Inferior parietal cortex (tissue), 1 donor: ENCODE results near the gene CLEC3A.
A peak's percentile ranks its signal among the peaks of the same experiment; 100 is the strongest.
"Not testable (repeated sequence)": the region's sequence is repeated elsewhere in the genome, so short reads cannot be mapped to it uniquely, and the experiment has no call there.

Experiments
- DNase-seq: peaks from one replicate; pipeline ENCODE4 v3.0.0-alpha.2; 2016; ENCODE audit errors: extremely low spot score

Gene CLEC3A

DNA sequence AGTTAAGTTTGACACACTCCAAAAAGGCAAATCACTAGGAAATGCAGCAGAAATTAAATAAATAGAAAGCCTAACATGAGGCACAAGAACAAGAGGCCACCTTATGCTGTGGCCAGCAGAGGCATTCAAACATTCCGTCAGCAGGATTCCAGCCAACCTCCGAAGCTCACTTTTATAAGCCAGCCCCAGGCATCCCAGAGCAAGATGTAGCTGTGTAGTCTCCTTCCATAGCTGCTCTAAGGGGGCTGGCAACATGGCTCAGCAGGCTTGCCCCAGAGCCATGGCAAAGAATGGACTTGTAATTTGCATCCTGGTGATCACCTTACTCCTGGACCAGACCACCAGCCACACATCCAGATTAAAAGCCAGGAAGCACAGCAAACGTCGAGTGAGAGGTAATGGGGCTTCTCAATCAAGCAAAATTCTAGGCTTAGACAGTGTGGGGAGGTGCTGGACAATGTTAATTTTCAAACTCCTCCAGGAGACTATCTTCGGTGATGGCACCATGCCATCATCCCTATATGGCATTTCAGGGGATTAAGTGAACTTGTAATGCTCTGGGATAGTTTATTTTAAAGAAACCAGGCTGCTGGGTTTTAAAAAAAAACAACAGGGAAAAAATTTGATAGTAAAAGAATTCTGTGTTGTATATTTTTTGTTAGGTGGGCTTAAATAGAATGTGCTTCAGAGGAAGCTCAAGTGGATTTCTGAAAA lies at the start of gene CLEC3A:
Gene CLEC3A (plus strand): TSS at position 202 of the 714 bp plus-strand sequence. CDS start 79 bp downstream, at position 281.
- no peak for DNase-seq

DNA sequence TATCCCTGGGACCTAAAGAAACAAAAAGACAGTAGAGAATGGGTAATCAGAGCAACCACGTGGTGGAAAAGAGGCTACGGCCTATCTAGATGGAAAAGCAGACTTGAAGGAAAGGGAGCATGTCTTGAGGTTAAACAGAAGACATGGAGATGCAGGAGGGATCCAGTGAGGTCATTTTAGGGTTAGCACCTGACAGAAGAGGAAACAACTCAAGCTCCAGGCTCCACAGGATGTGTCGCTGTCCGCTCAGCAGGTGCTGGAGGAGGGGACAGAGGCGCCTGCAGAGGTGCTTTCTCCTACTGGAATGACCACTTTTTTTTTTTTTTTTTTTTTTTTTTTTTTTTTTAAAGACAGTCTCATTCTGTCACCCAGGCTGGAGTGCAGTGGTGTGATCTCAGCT lies 47.5 kb upstream of the CLEC3A start:
- DNase-seq: no peak

GRCh38 chr16:77975942-77976341 lies 46.4 kb upstream of the CLEC3A start:
- DNase-seq: no peak

GRCh38 chr16:77977339-77977738 lies 45.0 kb upstream of the CLEC3A start:
- DNase-seq: no peak

GRCh38 chr16:77985111-77985510 lies 37.2 kb upstream of the CLEC3A start:
- DNase-seq: no peak

GRCh38 chr16:77986011-77986740 lies 36.2 kb upstream of the CLEC3A start:
- DNase-seq: peak; percentile 61

GRCh38 chr16:77987810-77988209 lies 34.5 kb upstream of the CLEC3A start:
- no peak for DNase-seq

DNA sequence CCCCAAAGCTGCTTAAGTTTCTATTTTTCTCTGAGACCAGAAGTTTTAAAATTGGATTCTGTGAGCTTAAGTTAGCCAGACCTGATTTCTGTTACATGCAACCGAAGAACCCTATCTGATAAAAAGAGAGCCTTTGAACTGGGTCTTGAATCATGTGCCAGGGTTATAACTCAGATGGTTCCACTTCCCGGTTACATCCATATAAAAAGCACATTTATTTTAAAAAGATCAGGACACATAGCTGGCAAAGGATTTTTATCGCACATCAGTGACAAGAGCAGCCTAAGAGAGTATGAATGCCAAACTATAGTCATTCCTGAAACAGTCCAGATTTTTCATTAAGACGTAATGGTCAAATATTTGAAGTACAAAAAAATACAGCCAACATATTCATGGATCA lies 32.5 kb upstream of the CLEC3A start:
- no peak for DNase-seq

DNA sequence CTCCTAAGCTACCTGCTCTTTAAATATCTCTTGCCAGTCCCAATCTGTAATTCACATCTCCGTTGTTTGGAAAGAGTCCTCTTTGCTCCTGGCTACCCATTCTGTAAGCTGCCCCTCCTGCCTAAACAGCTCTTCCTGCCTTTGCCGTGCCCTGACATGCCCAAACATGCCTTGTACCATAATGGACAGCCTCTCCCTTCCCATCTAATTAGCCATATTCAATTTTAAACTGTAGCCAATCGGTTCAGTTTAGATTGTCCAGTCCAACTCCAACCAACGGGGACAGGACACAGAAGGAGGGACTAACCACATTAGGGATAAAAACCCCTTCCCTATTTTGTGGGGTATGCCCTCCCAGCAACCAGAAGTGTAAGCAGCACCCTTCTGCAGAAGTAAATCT lies 30.6 kb upstream of the CLEC3A start:
- no peak for DNase-seq

DNA sequence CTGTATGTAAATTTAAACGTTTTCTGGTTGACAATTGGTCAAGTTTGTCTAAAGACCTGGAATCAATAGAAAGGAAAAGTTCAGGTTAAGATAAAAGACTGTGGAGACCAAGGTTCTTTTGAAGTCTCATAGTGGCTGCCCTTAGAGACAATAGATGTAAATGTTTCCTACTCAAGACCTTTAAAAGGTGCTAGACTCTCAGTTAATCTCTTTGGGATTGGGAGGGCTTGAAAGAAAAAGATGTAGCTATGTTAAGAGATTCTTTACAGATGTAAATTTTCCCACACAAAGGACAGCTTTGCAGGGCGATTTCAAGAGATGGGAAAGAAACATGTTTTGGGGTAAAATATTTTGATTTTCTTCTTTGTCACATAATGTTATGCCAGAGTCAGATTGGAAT lies 30.0 kb upstream of the CLEC3A start:
- DNase-seq: not testable (repeated sequence)

GRCh38 chr16:77993111-77993985 lies 29.0 kb upstream of the CLEC3A start:
- DNase-seq: peak; percentile 54

DNA sequence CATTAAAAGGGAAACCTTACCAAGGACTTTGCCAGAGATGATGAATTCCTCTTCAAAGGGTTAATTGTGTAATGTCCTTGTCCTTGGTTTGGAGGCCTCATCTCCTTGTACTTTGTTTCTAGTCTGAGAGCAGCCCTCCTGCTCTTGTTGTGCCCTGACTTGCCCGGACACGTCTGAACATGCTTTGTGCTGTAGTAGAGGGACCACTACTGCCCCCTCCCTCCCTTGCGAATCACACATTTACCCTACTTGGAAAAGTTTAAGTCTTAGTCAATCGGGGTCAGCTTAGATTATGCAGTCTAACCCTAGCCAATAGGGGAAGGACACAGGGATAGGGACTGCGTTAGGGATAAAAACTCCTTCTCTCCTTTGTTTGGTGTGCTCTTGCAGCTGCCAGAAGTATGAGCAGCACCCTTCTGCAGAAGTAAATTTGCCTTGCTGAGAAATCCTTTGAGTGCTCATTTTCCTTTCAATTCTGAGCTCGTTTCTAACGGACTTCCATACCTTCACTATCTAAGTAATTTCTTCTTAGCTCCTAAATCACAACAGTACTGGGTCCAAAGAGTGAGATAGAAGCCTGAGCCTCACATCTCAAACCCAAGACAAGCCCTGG lies 26.4 kb upstream of the CLEC3A start:
- DNase-seq: no peak

- no peak for DNase-seq
Observed at GRCh38 chr16:77998350-77999023, 23.9 kb upstream of the CLEC3A start.

DNA sequence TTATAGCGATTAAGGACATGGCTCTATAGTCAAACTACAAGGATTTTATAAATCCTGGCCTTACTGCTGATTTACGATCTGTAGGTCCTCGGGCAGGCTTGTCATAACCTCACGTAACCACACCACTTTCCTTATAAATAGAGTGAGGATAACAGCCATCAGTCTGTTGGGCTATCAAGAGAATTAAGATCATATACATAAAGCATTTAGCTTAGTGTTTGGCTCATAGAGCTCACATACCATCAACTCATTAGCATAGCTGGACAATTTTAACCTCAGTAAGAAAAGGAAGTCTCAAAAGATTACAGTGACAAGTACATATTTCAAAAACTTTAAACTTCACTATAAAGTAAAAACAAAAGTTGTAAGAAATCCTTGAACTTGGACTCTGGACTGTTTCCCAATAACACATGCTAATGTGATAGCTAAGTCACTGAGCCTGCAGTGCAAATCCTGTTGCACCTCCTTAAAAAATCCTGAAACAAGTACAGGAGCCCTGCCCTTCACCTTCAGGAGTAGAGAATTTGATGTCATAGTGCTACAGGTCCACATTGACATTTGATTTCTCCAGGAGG lies 20.8 kb upstream of the CLEC3A start:
- DNase-seq: no peak

DNA sequence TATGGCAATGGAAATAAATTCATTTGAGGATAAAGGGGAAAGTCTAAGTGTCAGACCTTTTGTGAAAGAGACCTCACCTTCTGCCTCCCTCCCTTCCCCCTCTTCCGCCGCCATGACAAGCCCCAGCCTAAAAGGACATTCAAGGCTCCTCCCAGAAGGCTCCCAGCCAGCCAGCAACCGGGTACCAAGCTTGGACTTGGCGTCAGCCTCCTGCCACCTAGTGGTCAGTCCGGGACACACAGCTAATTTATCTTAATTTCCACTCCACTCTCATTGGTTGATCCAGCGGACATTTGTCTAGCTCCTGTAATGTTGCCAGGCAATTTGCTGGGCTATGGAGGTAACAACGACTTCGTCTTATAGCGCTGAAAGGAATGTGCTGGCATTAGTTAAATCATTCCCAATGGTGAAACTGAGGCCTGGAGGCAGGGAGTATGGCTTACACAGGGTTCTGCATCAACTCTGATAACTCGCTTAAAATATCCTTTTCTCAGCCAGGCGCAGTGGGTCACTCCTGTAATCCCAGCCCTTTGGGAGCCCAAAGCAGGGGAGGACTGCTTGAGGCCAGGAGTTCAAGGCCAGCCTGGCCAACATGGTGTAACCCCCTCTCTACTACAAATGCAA lies 19.3 kb upstream of the CLEC3A start:
- DNase-seq: peak; percentile 85

GRCh38 chr16:78004517-78004916 lies 17.8 kb upstream of the CLEC3A start:
- DNase-seq: no peak

GRCh38 chr16:78005881-78006280 lies 16.5 kb upstream of the CLEC3A start:
- DNase-seq: no peak

GRCh38 chr16:78007121-78007520 lies 15.2 kb upstream of the CLEC3A start:
- no peak for DNase-seq

GRCh38 chr16:78024159-78024558 lies 1.8 kb downstream of the CLEC3A start:
- DNase-seq: no peak

- DNase-seq: no peak
Observed at GRCh38 chr16:78025631-78026030, 3.3 kb downstream of the CLEC3A start.

DNA sequence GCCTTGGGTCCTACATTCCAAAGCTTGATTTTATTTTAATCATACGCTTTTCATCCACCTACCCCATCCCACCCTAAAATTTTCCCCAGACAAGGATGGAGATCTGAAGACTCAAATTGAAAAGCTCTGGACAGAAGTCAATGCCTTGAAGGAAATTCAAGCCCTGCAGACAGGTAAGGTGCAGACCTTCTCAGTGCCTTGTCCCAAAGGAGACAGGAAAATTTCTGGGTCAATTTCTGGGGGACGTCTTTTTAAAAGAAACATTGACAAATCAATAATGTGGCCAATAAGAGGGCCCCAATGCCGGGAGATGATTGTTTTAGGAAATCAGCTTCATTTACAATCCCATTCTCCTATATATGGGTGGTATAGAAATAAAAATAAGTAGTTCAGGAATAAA lies 5.7 kb downstream of the CLEC3A start:
- DNase-seq: no peak
